IPS DF 6.9 (cell line): ENCODE data around the gene RABL6.
"Not testable (repeated sequence)": the region's sequence is repeated elsewhere in the genome, so short reads cannot be mapped to it uniquely, and the experiment has no call there.

ENCODE experiments used
- DNase-seq: peaks from one replicate; pipeline ENCODE4 v3.0.0-alpha.2; 2013; ENCODE audit warnings: low read depth, low spot score
- H3K27ac ChIP-seq: one replicate; pipeline ENCODE4 v1.5.1; 2013; ENCODE audit warnings: low read length, control low read depth
- H3K27me3 ChIP-seq: 2 replicates; pipeline ENCODE4 v1.6.1; 2013; ENCODE audit warnings: mild to moderate bottlenecking, low read length; ENCODE audit not compliant: control insufficient read depth, insufficient read depth
- H3K36me3 ChIP-seq: 2 replicates; pipeline ENCODE4 v1.6.1; 2013; ENCODE audit warnings: low read length; ENCODE audit not compliant: control insufficient read depth, insufficient read depth
- H3K4me1 ChIP-seq: 2 replicates; pipeline ENCODE4 v1.6.1; 2013; ENCODE audit warnings: low read length; ENCODE audit not compliant: control insufficient read depth, insufficient read depth
- H3K4me3 ChIP-seq: 2 replicates; pipeline ENCODE4 v1.5.1; 2013; ENCODE audit warnings: mild to moderate bottlenecking, low read length
- H3K9me3 ChIP-seq: 2 replicates; pipeline ENCODE4 v1.6.1; 2013; ENCODE audit warnings: low read length, inconsistent platforms; ENCODE audit not compliant: control insufficient read depth, insufficient read depth
- WGBS: extraction: QIAGEN DNeasy Blood & Tissue Kit; methylation state at CpG from one replicate; pipeline ENCODE4 v1.1.7; 2013; ENCODE audit warnings: mixed read lengths, missing lambda C conversion rate; ENCODE audit not compliant: insufficient read length, insufficient coverage; 5-methylcytosine and 5-hydroxymethylcytosine counted together

The RABL6 gene

DNA sequence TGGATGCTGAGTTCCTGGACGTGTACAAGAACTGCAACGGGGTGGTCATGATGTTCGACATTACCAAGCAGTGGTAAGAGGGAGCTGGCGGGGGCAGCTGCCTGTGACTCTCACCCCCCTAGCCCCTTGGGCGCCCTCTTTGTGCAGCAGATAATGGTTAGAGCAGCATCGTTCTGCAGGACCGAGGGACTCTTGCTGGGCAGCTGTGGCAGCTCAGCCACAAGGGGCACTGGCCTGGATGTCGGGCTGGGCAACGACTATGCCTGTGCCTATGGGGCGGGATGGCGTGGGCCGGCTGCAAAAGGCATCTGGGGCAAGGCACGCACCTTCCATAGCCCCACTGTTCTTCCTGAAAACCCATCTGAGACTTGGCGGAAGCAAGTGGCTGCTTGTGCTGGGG, 21.7 kb downstream of the RABL6 start:
- Histone ChIP-seq H3K27me3 (no peaks in the 10 kb centered on the region), H3K27ac (no peak overlapping the region), H3K4me1 (no peaks in the 10 kb centered on the region), H3K4me3 (no peak overlapping the region), H3K9me3 (no peaks in the 10 kb centered on the region), H3K36me3 (peaks cover 60% of the 10 kb centered on the region)
- DNase-seq = no peak
- no CpG with 5 or more reads among the region's 14 CpGs for WGBS

GRCh38 chr9:136829981-136830885, 22.5 kb downstream of the RABL6 start:
- no peaks in the 10 kb centered on the region for H3K9me3 ChIP-seq
- WGBS = no CpG with 5 or more reads among the region's 41 CpGs
- H3K4me1 ChIP-seq = no peaks in the 10 kb centered on the region
- H3K27me3 ChIP-seq = no peaks in the 10 kb centered on the region
- no peak for DNase-seq
- H3K36me3 ChIP-seq = peaks cover 55% of the 10 kb centered on the region
- no peak overlapping the region for H3K27ac ChIP-seq
- no peak overlapping the region for H3K4me3 ChIP-seq

DNA sequence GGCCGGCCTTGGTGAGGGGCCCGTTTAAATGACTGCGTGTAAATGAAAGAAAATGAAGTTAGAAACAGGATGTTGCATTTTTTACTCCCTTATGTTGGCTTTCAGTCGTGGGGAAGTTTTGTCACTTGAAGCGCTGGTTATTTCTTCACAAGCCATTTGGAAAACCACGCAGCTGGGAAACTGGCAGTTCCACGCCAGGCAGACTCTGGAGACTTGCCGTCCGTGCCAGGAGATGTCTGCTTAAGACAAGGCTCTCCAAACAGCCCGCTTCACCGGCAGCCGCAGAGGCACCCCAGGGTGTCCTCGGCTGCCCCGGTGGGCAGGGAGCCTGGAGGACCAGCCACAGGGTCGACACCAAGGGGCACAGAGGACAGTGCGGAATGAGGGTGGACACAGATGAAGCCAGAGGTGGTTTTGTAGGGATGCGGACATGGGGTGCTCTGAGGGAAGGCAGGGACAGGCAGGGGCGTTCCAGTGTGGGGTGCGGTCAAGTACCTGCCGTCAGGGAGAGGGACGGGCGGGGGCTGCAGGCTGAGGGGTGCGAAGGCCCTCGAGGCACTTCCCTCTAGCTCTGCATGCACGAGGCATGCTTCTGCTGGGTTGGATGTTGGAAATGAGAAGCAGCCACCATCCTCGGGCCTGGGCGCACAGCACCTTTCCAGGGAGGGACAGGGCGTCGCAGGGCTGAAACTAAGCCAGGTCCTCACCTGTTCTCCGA, 23.4 kb downstream of the RABL6 start:
- no peak for DNase-seq
- no CpG with 5 or more reads among the region's 30 CpGs for WGBS
- Histone ChIP-seq H3K27ac (no peak overlapping the region), H3K27me3 (no peaks in the 10 kb centered on the region), H3K36me3 (peaks cover 49% of the 10 kb centered on the region), H3K9me3 (no peaks in the 10 kb centered on the region), H3K4me1 (no peaks in the 10 kb centered on the region), H3K4me3 (no peak overlapping the region)

GRCh38 chr9:136831720-136832104, 24.0 kb downstream of the RABL6 start:
- no peak overlapping the region for H3K4me3 ChIP-seq
- no peak for DNase-seq
- H3K27me3 ChIP-seq = no peaks in the 10 kb centered on the region
- WGBS = no CpG with 5 or more reads among the region's 23 CpGs
- H3K9me3 ChIP-seq = no peaks in the 10 kb centered on the region
- no peaks in the 10 kb centered on the region for H3K4me1 ChIP-seq
- H3K36me3 ChIP-seq = peaks cover 46% of the 10 kb centered on the region
- no peak overlapping the region for H3K27ac ChIP-seq

GRCh38 chr9:136832581-136832980, 24.8 kb downstream of the RABL6 start:
- Histone ChIP-seq H3K4me1 (no peaks in the 10 kb centered on the region), H3K36me3 (peaks cover 39% of the 10 kb centered on the region), H3K27ac (no peak overlapping the region), H3K4me3 (no peak overlapping the region), H3K9me3 (no peaks in the 10 kb centered on the region), H3K27me3 (no peaks in the 10 kb centered on the region)
- WGBS = no CpG with 5 or more reads among the region's 9 CpGs
- DNase-seq = no peak

DNA sequence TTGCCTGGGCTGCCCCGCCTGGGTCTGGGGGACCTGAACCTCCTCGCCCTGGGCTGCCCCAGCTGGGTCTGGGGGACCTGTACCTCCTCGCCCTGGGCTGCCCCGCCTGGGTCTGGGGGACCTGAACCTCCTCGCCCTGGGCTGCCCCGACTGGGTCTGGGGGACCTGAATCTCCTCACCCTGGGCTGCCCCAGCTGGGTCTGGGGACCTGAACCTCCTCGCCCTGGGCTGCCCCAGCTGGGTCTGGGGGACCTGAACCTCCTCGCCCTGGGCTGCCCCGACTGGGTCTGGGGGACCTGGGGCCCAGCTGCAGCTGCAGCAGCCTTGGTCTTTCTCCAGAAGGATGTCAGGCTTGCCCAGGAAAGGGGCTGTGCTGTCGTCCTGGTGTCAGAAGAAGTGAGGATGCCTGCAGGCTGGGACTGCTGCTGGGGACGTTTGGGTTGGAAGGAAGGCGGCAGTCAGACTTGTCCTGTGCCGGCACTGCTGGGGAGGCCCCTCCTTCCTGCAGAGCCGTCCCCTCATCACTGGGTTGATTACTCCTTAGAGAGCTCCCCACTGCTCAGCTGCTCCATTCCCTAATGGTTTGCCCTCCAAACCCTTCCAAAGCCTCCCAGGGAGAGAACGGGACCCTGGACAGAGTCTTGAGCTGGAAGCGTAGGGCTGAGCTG, 25.8 kb downstream of the RABL6 start:
- not testable (repeated sequence) for H3K27ac ChIP-seq, H3K27me3 ChIP-seq, H3K4me1 ChIP-seq, H3K9me3 ChIP-seq, DNase-seq, H3K4me3 ChIP-seq
- peaks cover 34% of the 10 kb centered on the region for H3K36me3 ChIP-seq
- WGBS = no CpG with 5 or more reads among the region's 16 CpGs

DNA sequence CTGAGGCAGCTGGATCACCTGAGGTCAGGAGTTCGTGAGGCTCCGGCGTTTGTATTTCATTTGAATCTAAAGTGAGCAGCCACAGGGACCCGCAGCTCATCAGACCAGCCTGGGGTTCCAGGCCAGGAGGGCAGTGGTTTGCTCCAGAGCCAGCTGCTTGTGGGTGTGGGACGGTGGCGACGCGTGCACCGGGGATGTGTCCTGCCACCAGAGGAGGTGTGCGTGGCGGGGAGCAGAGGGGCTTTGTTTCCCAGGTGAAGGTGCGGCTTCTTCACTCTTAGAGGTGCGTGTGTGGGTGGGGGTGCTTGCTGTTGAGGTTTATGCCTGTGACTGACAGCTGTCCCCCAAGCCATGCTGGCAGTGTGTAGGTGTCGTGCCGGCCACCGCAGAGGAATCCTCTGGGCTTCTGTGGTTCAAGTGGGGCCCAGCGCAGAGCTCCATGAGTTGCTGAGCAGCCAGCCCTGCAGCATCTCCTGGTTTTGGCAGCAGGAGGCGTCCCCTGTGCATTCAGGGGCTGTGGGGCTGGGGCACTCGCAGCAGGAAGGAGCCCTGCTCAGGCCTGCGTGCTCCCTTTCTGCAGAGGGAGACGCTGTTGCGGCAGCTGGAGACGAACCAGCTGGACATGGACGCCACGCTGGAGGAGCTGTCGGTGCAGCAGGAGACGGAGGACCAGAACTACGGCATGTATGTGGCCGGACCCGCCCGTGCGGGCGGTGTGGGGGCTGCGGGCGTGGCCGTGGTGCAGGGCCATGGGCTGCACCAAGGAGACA, 27.6 kb downstream of the RABL6 start:
- no peak for DNase-seq
- WGBS = no CpG with 5 or more reads among the region's 36 CpGs
- Histone ChIP-seq H3K36me3 (peaks cover 31% of the 10 kb centered on the region), H3K27me3 (no peaks in the 10 kb centered on the region), H3K4me3 (no peak overlapping the region), H3K27ac (no peak overlapping the region), H3K9me3 (no peaks in the 10 kb centered on the region), H3K4me1 (peaks cover under 1% of the 10 kb centered on the region; the same call in 1 of the 2 replicates)

GRCh38 chr9:136835932-136836904, 28.5 kb downstream of the RABL6 start:
- DNase-seq = no peak
- peaks cover 6% of the 10 kb centered on the region; the same call in 1 of the 2 replicates for H3K4me1 ChIP-seq
- no peaks in the 10 kb centered on the region for H3K9me3 ChIP-seq
- H3K27ac ChIP-seq = no peak overlapping the region
- no CpG with 5 or more reads among the region's 21 CpGs for WGBS
- no peaks in the 10 kb centered on the region for H3K27me3 ChIP-seq
- H3K4me3 ChIP-seq = no peak overlapping the region
- peaks cover 24% of the 10 kb centered on the region for H3K36me3 ChIP-seq

DNA sequence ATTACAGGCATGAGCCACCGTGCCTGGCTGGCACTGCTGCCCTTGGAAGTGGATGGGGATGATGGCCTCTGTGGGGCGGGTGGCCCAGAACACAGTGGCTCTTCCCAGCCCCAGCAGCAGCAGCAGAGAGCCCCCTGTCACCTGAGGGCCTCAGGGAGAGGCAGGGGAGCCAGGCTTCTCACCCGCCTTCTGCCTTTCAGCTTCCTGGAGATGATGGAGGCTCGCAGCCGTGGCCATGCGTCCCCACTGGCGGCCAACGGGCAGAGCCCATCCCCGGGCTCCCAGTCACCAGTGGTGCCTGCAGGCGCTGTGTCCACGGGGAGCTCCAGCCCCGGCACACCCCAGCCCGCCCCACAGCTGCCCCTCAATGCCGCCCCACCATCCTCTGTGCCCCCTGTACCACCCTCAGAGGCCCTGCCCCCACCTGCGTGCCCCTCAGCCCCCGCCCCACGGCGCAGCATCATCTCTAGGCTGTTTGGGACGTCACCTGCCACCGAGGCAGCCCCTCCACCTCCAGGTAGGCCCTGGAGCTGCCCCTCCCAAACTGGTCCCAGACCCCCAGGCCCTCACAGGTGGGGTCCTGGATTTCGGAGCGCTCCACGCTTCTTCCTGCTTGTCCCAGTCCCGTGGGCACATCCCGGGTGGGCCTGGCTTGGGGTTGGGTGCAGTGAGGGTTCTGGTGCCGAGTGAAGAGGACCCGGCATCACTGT, 29.6 kb downstream of the RABL6 start:
- peaks cover 15% of the 10 kb centered on the region for H3K36me3 ChIP-seq
- no peaks in the 10 kb centered on the region for H3K27me3 ChIP-seq
- H3K4me3 ChIP-seq = no peak overlapping the region
- H3K4me1 ChIP-seq = peaks cover 14% of the 10 kb centered on the region
- no peak overlapping the region for H3K27ac ChIP-seq
- DNase-seq = no peak
- no peaks in the 10 kb centered on the region for H3K9me3 ChIP-seq
- no CpG with 5 or more reads among the region's 27 CpGs for WGBS
